Tibial nerve (tissue), 4 donors: Measurements from ENCODE around the gene C10orf67.

ENCODE experiments used
- EP300 ChIP-seq, 2 donors: sonication (generic); formaldehyde crosslinking; IDR thresholded peaks; one replicate each; pipeline ENCODE4 v1.6.1; 2017; ENCODE audit warnings: antibody characterized with exemption in 2 of 2, mild to moderate bottlenecking in 1 of 2
- POLR2A ChIP-seq, 2 donors: fragments of 450-650 bp; IDR thresholded peaks; one replicate each; pipeline ENCODE4 v1.6.1; 2017; ENCODE audit warnings: antibody characterized with exemption in 2 of 2, mild to moderate bottlenecking in 2 of 2, moderate library complexity in 2 of 2
- TF ChIP-seq, protein P1 (sequence below), 5 experiments: fragments of 200-600 bp in 3 of 5; fragments of 450-650 bp in 2 of 5; sonication (generic) in 3 of 5; IDR thresholded peaks; one replicate each; pipeline ENCODE4 v1.5.1; 2016 to 2019; ENCODE audit warnings: antibody characterized with exemption in 5 of 5, mild to moderate bottlenecking in 3 of 5, moderate library complexity in 2 of 5

- TF ChIP-seq, protein P1, sequence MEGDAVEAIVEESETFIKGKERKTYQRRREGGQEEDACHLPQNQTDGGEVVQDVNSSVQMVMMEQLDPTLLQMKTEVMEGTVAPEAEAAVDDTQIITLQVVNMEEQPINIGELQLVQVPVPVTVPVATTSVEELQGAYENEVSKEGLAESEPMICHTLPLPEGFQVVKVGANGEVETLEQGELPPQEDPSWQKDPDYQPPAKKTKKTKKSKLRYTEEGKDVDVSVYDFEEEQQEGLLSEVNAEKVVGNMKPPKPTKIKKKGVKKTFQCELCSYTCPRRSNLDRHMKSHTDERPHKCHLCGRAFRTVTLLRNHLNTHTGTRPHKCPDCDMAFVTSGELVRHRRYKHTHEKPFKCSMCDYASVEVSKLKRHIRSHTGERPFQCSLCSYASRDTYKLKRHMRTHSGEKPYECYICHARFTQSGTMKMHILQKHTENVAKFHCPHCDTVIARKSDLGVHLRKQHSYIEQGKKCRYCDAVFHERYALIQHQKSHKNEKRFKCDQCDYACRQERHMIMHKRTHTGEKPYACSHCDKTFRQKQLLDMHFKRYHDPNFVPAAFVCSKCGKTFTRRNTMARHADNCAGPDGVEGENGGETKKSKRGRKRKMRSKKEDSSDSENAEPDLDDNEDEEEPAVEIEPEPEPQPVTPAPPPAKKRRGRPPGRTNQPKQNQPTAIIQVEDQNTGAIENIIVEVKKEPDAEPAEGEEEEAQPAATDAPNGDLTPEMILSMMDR (IDR thresholded peaks at IDR 0.05): no peak
- TF ChIP-seq POLR2A (IDR thresholded peaks at IDR 0.05): no peak
- TF ChIP-seq EP300 (IDR thresholded peaks at IDR 0.05): no peak
These were observed 41.5 kb upstream of the C10orf67 start for GRCh38 chr10:23386052-23386451.
